ENCODE data around the gene GAK.

GAK gene

GRCh38 chr4:845836-846251 is 86.3 kb downstream of the GAK start:
- DNase-seq: no peak

- no peak for DNase-seq
Observed at GRCh38 chr4:845233-845835, 86.8 kb downstream of the GAK start.

GRCh38 chr4:844752-845232 is 87.3 kb downstream of the GAK start:
- DNase-seq: no peak

GRCh38 chr4:839675-840443 is 92.3 kb downstream of the GAK start:
- DNase-seq: no peak

GRCh38 chr4:837772-838171 is 94.3 kb downstream of the GAK start:
- DNase-seq: no peak

- DNase-seq: no peak
Observed at GRCh38 chr4:836750-837301, 95.3 kb downstream of the GAK start.

- DNase-seq: no peak
Observed at GRCh38 chr4:836003-836511, 96.1 kb downstream of the GAK start.

GRCh38 chr4:835148-836002 is 96.7 kb downstream of the GAK start:
- no peak for DNase-seq

GRCh38 chr4:834368-835147 is 97.6 kb downstream of the GAK start:
- no peak for DNase-seq

- no peak for DNase-seq
Observed at GRCh38 chr4:833731-834367, 98.3 kb downstream of the GAK start.

GRCh38 chr4:833156-833555 is 99.0 kb downstream of the GAK start:
- no peak for DNase-seq

GRCh38 chr4:832536-832935 is 99.6 kb downstream of the GAK start:
- DNase-seq: no peak

GRCh38 chr4:832108-832507 is 100.0 kb downstream of the GAK start:
- no peak for DNase-seq

GRCh38 chr4:831483-831805 is 100.7 kb downstream of the GAK start:
- DNase-seq: no peak

- DNase-seq: no peak
Observed at GRCh38 chr4:830601-831482, 101.3 kb downstream of the GAK start.

- no peak for DNase-seq
Observed at GRCh38 chr4:829761-830600, 102.1 kb downstream of the GAK start.

GRCh38 chr4:829291-829690 is 102.8 kb downstream of the GAK start:
- DNase-seq: no peak

- no peak for DNase-seq
Observed at GRCh38 chr4:828641-829271, 103.4 kb downstream of the GAK start.

All from hippocampal formation (tissue), 2 donors.